K562 treated with DMSO at 1 percent for 4 hours (cell line): ENCODE measurements around the gene POLR2F. TPM values are rescaled to one million over a fixed set of nuclear protein-coding genes. Genes with fewer than 3 reads are reported as not detected.

Source experiments
- total RNA-seq: library from RNA; unstranded; fragments of 300-600 nt; gene quantifications from 2 replicates; pipeline ENCODE4 v1.2.3, GENCODE V29; 2022; ENCODE audit not compliant: insufficient read depth

The POLR2F gene
- total RNA-seq: 37.3 and 51.5 TPM in 2 replicates

DNA sequence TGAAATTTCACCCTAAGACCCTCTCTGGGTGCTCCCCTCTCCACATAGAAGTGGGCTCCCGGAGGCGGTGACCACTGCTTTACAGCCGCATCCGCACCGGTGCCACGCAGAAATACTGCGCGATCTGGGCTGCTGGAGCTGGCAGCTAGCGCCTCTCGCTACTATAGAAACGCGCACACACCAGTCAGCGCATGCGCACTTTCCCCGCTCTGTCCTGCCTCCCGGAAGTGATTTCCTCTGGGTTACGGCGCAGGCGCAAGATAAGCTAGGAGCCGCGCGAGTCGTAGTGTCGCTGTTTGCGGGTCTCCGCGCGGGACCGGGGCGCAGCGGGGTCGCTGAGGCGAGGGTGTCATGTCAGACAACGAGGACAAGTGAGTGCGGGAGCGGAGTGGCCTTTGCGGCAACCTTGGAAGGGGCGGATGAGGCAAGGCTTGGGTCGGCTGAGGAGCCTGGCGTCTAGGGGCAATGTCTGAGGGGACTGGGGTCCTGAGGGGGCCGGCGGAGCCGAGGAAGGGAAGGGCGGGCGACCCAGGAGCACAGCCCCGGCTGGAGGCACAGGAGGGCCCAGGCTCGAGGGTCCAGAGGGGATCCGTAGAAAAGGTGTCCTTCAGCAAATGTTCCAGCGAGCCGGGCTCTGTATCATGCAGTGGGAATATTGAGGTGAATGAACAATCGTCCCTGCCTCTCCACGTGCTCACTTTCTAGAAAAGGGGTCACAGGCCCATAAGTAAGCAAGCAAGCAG is at the start of gene POLR2F, which contains the start of gene C22orf23:
TSS of gene POLR2F (plus strand) at position 263 of the 743 bp plus-strand sequence. CDS start at position 352, 89 bp downstream.
TSS of gene C22orf23 (minus strand) at position 165 of the 743 bp plus-strand sequence. CDS start 452 bp downstream, outside the sequence.

GRCh38 chr22:37905534-37906363 is 47.8 kb upstream of the POLR2F start, which contains the start of gene MICALL1:
TSS of gene MICALL1 (plus strand) at chr22:37906297. CDS start at chr22:37906423, 126 bp downstream.

DNA sequence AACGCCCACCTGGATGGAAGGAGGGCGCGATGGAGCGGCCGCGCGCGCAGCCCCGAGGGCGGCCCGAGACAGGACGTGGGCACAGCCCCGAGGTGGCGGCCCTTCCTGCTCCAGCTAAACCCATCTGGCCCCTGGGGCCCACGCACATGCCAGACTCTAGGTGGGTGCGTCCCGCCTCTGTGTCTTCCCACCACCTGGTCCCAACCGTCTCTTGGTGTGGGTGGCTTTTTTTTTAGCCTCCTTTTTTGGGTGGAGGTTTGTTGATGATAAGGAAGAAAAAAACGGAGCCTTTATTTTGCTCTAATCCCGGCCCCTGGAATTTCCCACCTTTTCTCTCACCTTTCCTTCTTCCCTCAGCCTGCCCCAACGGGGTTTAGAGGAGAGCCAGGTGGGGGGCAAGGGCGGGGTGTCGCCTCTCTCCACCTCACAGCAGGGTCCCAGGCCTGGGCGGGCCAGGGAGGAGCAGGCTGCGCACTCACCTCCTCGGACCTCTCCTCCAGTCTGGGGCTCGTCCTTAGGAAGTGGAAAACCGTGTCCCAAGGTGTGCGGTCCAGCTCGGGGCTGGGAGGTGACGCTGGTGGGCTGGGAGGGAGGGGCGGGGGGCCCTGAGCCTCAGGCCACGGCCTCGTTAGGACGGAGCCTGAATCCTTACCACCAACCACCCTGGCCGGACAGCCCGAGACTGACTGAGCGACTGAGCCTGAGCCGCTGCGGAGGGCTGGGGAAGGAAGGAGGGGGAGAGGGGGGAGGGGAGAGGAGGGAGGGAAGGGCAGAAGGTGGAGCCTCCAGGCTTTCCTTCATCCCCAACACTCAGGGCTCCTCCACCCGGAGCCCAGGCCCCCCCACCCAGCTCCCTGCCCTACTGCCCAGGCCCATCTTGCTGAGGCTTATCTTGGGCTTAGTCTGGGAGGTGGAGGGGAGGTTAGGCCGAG is 30.6 kb downstream of the POLR2F start, which contains the start of gene SOX10:
TSS of gene SOX10 (minus strand) at position 696 of the 932 bp plus-strand sequence. CDS start 771 bp downstream, outside the sequence.

Other genes starting within 250 kb of the POLR2F start
- gene GCAT, start 145.8 kb upstream of the POLR2F start, total RNA-seq: 90.4 and 102 TPM in 2 replicates
- 0.88 and 1.4 TPM in 2 replicates for gene GALR3, start 130.3 kb upstream of the POLR2F start, total RNA-seq
- 58.7 and 75.7 TPM in 2 replicates for gene ANKRD54, start 109.4 kb upstream of the POLR2F start, total RNA-seq
- 646 and 720 TPM in 2 replicates for gene EIF3L, start 104.3 kb upstream of the POLR2F start, total RNA-seq
- 27.1 and 30.8 TPM in 2 replicates for gene MICALL1, start 47.4 kb upstream of the POLR2F start, total RNA-seq
- gene C22orf23, start 98 bp upstream of the POLR2F start, total RNA-seq: not detected in 2 replicates
- not detected in 2 replicates for gene SOX10, start 30.9 kb downstream of the POLR2F start, total RNA-seq
- 4.2 and 11.8 TPM in 2 replicates for gene PICK1, start 103.7 kb downstream of the POLR2F start, total RNA-seq
- gene SLC16A8, start 130.5 kb downstream of the POLR2F start, total RNA-seq: not detected in 2 replicates
- gene BAIAP2L2, start 157.0 kb downstream of the POLR2F start, total RNA-seq: not detected in 2 replicates
- 3.3 and 5.4 TPM in 2 replicates for gene PLA2G6, start 228.1 kb downstream of the POLR2F start, total RNA-seq
- gene MAFF, start 248.3 kb downstream of the POLR2F start, total RNA-seq: 9.9 and 11.5 TPM in 2 replicates